WTC11 (cell line): ENCODE results near the gene SMAD3.

Experiments
- CREB1 ChIP-seq: sonication (generic); formaldehyde crosslinking; IDR thresholded peaks from 2 replicates; pipeline ENCODE4 v1.8.0; 2023; ENCODE audit warnings: mild to moderate bottlenecking, missing genetic modification reagents
- FOXJ3 ChIP-seq: sonication (generic); formaldehyde crosslinking; IDR thresholded peaks from 2 replicates; pipeline ENCODE4 v1.9.0; 2021; ENCODE audit warnings: missing genetic modification reagents, mild to moderate bottlenecking, borderline replicate concordance
- GABPB1 ChIP-seq: sonication (generic); formaldehyde crosslinking; IDR thresholded peaks from 2 replicates; pipeline ENCODE4 v1.8.1; 2023; ENCODE audit warnings: mild to moderate bottlenecking, missing genetic modification reagents
- JUN ChIP-seq: sonication (generic); formaldehyde crosslinking; IDR thresholded peaks from 2 replicates; pipeline ENCODE4 v1.8.0; 2023; ENCODE audit warnings: mild to moderate bottlenecking, missing genetic modification reagents
- NFYB ChIP-seq: sonication (generic); formaldehyde crosslinking; conservative IDR thresholded peaks from 2 replicates; pipeline ENCODE4 v1.8.0; 2022; ENCODE audit warnings: low read depth, missing genetic modification reagents
- OVOL2 ChIP-seq: fragments of 250-450 bp; sonication (Bioruptor Pico); IDR thresholded peaks from 2 replicates; pipeline ENCODE4 v1.9.0; 2021; ENCODE audit warnings: mild to moderate bottlenecking, borderline replicate concordance
- ZNF219 ChIP-seq: sonication (generic); formaldehyde crosslinking; IDR thresholded peaks from 2 replicates; pipeline ENCODE4 v1.8.0; 2023; ENCODE audit warnings: missing genetic modification reagents, mild to moderate bottlenecking, borderline replicate concordance
- ZNF232 ChIP-seq: sonication (generic); formaldehyde crosslinking; IDR thresholded peaks from 2 replicates; pipeline ENCODE4 v1.8.0; 2022; ENCODE audit warnings: mild to moderate bottlenecking, missing genetic modification reagents
- ZNF263 ChIP-seq: sonication (generic); formaldehyde crosslinking; IDR thresholded peaks from 2 replicates; pipeline ENCODE4 v1.8.1; 2022; ENCODE audit warnings: low read depth, mild to moderate bottlenecking, moderate library complexity, missing genetic modification reagents
- TF ChIP-seq, protein P1 (sequence below): fragments of 200-600 bp; IDR thresholded peaks from 2 replicates; pipeline ENCODE4 v1.8.0; 2022; ENCODE audit warnings: antibody characterized with exemption
- TF ChIP-seq, protein P2 (sequence below): sonication (generic); formaldehyde crosslinking; IDR thresholded peaks from 2 replicates; pipeline ENCODE4 v1.8.1; 2023; ENCODE audit warnings: mild to moderate bottlenecking, missing genetic modification reagents, moderate library complexity
- TF ChIP-seq, protein P3 (sequence below): sonication (generic); formaldehyde crosslinking; IDR thresholded peaks from 2 replicates; pipeline ENCODE4 v1.8.0; 2022; ENCODE audit warnings: mild to moderate bottlenecking, missing genetic modification reagents
- TF ChIP-seq, protein P4 (sequence below): sonication (generic); formaldehyde crosslinking; IDR thresholded peaks from 2 replicates; pipeline ENCODE4 v1.8.1; 2023; ENCODE audit warnings: mild to moderate bottlenecking, missing genetic modification reagents, moderate library complexity
- TF ChIP-seq, protein P5 (sequence below): sonication (generic); formaldehyde crosslinking; IDR thresholded peaks from 2 replicates; pipeline ENCODE4 v1.8.1; 2022; ENCODE audit warnings: low read depth, missing genetic modification reagents, borderline replicate concordance

DNA sequence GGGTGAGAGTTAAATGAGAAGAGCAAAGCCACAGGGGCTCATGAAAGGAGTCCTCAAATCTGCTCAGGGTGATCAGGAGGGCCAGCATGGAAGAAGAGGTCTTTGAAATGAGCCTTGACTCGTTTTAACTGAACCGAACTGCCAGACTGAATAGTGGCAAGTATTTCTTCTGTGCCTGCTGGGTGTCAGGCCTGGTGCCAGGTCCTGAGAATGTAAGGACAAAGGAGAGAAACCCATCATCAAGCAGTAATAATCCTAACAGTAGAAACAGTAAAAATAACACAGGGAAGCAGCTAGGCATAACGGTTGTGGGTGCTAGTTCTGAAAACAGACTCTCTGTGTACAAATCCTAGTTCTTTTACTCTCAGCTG is 40.4 kb upstream of the SMAD3 start:
- TF ChIP-seq CREB1, result no peak
- no peak for TF ChIP-seq JUN (CRISPR knock-in tag)
- TF ChIP-seq, protein P1, sequence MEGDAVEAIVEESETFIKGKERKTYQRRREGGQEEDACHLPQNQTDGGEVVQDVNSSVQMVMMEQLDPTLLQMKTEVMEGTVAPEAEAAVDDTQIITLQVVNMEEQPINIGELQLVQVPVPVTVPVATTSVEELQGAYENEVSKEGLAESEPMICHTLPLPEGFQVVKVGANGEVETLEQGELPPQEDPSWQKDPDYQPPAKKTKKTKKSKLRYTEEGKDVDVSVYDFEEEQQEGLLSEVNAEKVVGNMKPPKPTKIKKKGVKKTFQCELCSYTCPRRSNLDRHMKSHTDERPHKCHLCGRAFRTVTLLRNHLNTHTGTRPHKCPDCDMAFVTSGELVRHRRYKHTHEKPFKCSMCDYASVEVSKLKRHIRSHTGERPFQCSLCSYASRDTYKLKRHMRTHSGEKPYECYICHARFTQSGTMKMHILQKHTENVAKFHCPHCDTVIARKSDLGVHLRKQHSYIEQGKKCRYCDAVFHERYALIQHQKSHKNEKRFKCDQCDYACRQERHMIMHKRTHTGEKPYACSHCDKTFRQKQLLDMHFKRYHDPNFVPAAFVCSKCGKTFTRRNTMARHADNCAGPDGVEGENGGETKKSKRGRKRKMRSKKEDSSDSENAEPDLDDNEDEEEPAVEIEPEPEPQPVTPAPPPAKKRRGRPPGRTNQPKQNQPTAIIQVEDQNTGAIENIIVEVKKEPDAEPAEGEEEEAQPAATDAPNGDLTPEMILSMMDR, result no peak
- no peak for TF ChIP-seq FOXJ3
- TF ChIP-seq ZNF219, result no peak
- TF ChIP-seq, protein P2, sequence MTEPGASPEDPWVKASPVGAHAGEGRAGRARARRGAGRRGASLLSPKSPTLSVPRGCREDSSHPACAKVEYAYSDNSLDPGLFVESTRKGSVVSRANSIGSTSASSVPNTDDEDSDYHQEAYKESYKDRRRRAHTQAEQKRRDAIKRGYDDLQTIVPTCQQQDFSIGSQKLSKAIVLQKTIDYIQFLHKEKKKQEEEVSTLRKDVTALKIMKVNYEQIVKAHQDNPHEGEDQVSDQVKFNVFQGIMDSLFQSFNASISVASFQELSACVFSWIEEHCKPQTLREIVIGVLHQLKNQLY (CRISPR knock-in tag), result no peak
- TF ChIP-seq NFYB, result no peak
- no peak for TF ChIP-seq ZNF263
- TF ChIP-seq, protein P3, sequence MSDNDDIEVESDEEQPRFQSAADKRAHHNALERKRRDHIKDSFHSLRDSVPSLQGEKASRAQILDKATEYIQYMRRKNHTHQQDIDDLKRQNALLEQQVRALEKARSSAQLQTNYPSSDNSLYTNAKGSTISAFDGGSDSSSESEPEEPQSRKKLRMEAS (CRISPR knock-in tag), result no peak
- TF ChIP-seq, protein P4, sequence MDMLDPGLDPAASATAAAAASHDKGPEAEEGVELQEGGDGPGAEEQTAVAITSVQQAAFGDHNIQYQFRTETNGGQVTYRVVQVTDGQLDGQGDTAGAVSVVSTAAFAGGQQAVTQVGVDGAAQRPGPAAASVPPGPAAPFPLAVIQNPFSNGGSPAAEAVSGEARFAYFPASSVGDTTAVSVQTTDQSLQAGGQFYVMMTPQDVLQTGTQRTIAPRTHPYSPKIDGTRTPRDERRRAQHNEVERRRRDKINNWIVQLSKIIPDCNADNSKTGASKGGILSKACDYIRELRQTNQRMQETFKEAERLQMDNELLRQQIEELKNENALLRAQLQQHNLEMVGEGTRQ (CRISPR knock-in tag), result no peak
- TF ChIP-seq OVOL2 (CRISPR knock-in tag), result no peak
- TF ChIP-seq GABPB1 (CRISPR knock-in tag), result no peak
- no peak for TF ChIP-seq ZNF232 (CRISPR knock-in tag)
- TF ChIP-seq, protein P5, sequence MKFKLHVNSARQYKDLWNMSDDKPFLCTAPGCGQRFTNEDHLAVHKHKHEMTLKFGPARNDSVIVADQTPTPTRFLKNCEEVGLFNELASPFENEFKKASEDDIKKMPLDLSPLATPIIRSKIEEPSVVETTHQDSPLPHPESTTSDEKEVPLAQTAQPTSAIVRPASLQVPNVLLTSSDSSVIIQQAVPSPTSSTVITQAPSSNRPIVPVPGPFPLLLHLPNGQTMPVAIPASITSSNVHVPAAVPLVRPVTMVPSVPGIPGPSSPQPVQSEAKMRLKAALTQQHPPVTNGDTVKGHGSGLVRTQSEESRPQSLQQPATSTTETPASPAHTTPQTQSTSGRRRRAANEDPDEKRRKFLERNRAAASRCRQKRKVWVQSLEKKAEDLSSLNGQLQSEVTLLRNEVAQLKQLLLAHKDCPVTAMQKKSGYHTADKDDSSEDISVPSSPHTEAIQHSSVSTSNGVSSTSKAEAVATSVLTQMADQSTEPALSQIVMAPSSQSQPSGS (CRISPR knock-in tag), result no peak
